ENCODE data around the gene CAPN9.
A peak's percentile ranks its signal among the peaks of the same experiment; 100 is the strongest.

Gene CAPN9

GRCh38 chr1:230823426-230823825 lies 76.2 kb downstream of the CAPN9 start:
- peak; percentile 7; the same call in 1 of the 3 replicates for ATAC-seq
- TF ChIP-seq GLIS3 (CRISPR knock-in tag; IDR thresholded peaks at IDR 0.05) (no peak), OSR1 (CRISPR knock-in tag; IDR thresholded peaks at IDR 0.05) (no peak), PATZ1 (CRISPR knock-in tag; IDR thresholded peaks at IDR 0.05; ENCODE audit: borderline replicate concordance) (no peak), TCF4 (CRISPR knock-in tag; IDR thresholded peaks at IDR 0.05; ENCODE audit: borderline replicate concordance) (0 out of 2 replicates have a peak, but pooled peaks have one; percentile 58), TSHZ2 (CRISPR knock-in tag; IDR thresholded peaks at IDR 0.05) (no peak), BACH2 (CRISPR knock-in tag; IDR thresholded peaks at IDR 0.05; ENCODE audit: borderline replicate concordance) (no peak)

DNA sequence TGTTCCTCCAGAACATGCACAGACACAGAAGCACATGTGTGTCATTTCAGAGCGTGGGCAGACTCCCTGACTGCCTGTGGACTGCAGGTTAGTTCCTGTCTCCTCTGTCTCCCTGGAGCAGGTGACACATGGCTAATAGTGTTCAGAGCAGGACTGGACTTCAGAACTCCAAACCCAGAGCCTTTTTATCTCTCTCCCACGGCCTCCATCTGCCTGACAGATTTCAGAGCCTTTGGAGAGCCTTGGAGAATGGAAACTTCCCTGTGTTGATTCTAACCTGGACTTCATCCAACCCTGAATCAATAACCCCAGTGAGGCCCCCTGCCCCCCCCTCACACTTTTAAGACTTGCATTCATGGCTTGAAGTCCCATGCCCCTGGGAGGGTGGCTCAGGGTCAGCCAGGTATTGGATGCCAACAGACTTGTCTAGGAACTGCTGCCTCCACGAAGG lies 76.8 kb downstream of the CAPN9 start:
- no peak for ATAC-seq
- no peak for TF ChIP-seq ZFP30 (CRISPR knock-in tag; IDR thresholded peaks at IDR 0.05)
- no peak for TF ChIP-seq TSHZ2 (CRISPR knock-in tag; IDR thresholded peaks at IDR 0.05)
- TF ChIP-seq CSDC2 (CRISPR knock-in tag; IDR thresholded peaks at IDR 0.05): no peak
- no peak for TF ChIP-seq TOX (CRISPR knock-in tag; IDR thresholded peaks at IDR 0.05; ENCODE audit: borderline replicate concordance)
- no peak for TF ChIP-seq ESRRG (CRISPR knock-in tag; IDR thresholded peaks at IDR 0.05)
- TF ChIP-seq PPARA (CRISPR knock-in tag; IDR thresholded peaks at IDR 0.05; ENCODE audit: borderline replicate concordance): no peak

DNA sequence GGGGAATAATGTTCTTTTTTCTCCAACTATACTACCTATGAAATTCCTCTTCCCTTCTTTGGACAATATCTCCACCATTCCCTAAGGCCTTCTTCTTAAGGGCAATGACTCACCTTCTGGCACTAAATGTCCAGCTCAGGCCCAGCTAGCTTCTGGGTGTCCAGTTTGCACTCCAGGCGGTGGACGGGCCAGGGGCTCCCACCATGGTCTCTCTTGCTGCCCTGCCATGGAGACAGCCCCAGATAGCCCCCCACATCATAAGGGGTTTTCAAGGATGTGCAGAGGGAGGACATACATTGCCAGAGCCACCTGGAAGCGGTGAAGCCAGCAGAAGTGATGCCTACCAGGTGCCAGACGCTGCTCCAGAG lies 77.3 kb downstream of the CAPN9 start:
- peak; percentile 18 for ATAC-seq
- TF ChIP-seq TSHZ2 (CRISPR knock-in tag; IDR thresholded peaks at IDR 0.05): no peak
- TF ChIP-seq ZNF8 (CRISPR knock-in tag; IDR thresholded peaks at IDR 0.05): no peak
- no peak for TF ChIP-seq TCF4 (CRISPR knock-in tag; IDR thresholded peaks at IDR 0.05; ENCODE audit: borderline replicate concordance)
- TF ChIP-seq TOX (CRISPR knock-in tag; IDR thresholded peaks at IDR 0.05; ENCODE audit: borderline replicate concordance): no peak
- TF ChIP-seq PATZ1 (CRISPR knock-in tag; IDR thresholded peaks at IDR 0.05; ENCODE audit: borderline replicate concordance): no peak
- no peak for TF ChIP-seq SNAI2 (CRISPR knock-in tag; IDR thresholded peaks at IDR 0.05)
- TF ChIP-seq ESRRG (CRISPR knock-in tag; IDR thresholded peaks at IDR 0.05): no peak
- TF ChIP-seq ZFP30 (CRISPR knock-in tag; IDR thresholded peaks at IDR 0.05): no peak
- TF ChIP-seq ARNTL (CRISPR knock-in tag; IDR thresholded peaks at IDR 0.05; ENCODE audit: borderline replicate concordance, low read depth): no peak
- TF ChIP-seq RARB (CRISPR knock-in tag; IDR thresholded peaks at IDR 0.05): no peak
- TF ChIP-seq ZNF565 (CRISPR knock-in tag; conservative IDR thresholded peaks at IDR 0.05; ENCODE audit: low read depth): no peak
- TF ChIP-seq CREB5 (CRISPR knock-in tag; IDR thresholded peaks at IDR 0.05; ENCODE audit: low read depth): no peak
- TF ChIP-seq ZC3H10 (CRISPR knock-in tag; IDR thresholded peaks at IDR 0.05): no peak
- no peak for TF ChIP-seq PPARA (CRISPR knock-in tag; IDR thresholded peaks at IDR 0.05; ENCODE audit: borderline replicate concordance)
- TF ChIP-seq GLIS3 (CRISPR knock-in tag; IDR thresholded peaks at IDR 0.05): no peak
- no peak for TF ChIP-seq BACH2 (CRISPR knock-in tag; IDR thresholded peaks at IDR 0.05; ENCODE audit: borderline replicate concordance)
- TF ChIP-seq CSDC2 (CRISPR knock-in tag; IDR thresholded peaks at IDR 0.05): no peak
- TF ChIP-seq POU6F1 (CRISPR knock-in tag; IDR thresholded peaks at IDR 0.05; ENCODE audit: borderline replicate concordance, low read depth): no peak
- TF ChIP-seq OSR1 (CRISPR knock-in tag; IDR thresholded peaks at IDR 0.05): no peak
